Stomach (tissue), 9 donors: ENCODE data around the gene ZDHHC9. TPM values are rescaled to one million over a fixed set of nuclear protein-coding genes. Genes with fewer than 3 reads are reported as not detected.

Experiments used
- DNase-seq, 2 donors: peaks; one replicate each; pipeline versions ENCODE4 v3.0.0 to v3.0.0-alpha.2; 2013 to 2019
- H3K27ac ChIP-seq, 5 donors: fragments of 200-600 bp in 4 of 5; sonication (generic) in 4 of 5; one replicate each; pipeline ENCODE4 v1.5.1; 2013 to 2019; ENCODE audit warnings: mild to moderate bottlenecking in 1 of 5, moderate library complexity in 1 of 5
- H3K27me3 ChIP-seq, 3 donors: fragments of 200-600 bp; sonication (generic); one replicate each; pipeline ENCODE4 v1.5.1; 2017 to 2019; ENCODE audit warnings: mixed run types in 1 of 3
- H3K36me3 ChIP-seq, 4 donors: fragments of 200-600 bp; sonication (generic); 1 replicate in 3 of 4; 2 replicates in 1 of 4; pipeline ENCODE4 v1.5.1; 2016 to 2019
- H3K4me1 ChIP-seq, 4 donors: fragments of 200-600 bp; sonication (generic); one replicate each; pipeline ENCODE4 v1.5.1; 2016 to 2019
- H3K4me3 ChIP-seq, 4 donors: fragments of 200-600 bp; sonication (generic) in 3 of 4; one replicate each; pipeline ENCODE4 v1.5.1; 2016 to 2019; ENCODE audit warnings: mild to moderate bottlenecking in 1 of 4
- H3K9me3 ChIP-seq, 4 donors: fragments of 200-600 bp; sonication (generic); one replicate each; pipeline ENCODE4 v1.5.1; 2016 to 2019
- CTCF ChIP-seq, 7 experiments: fragments of 450-650 bp in 4 of 7; fragments of 200-600 bp in 3 of 7; sonication (generic) in 3 of 7; IDR thresholded peaks; one replicate each; pipeline ENCODE4 v1.5.1; 2016 to 2019; ENCODE audit warnings: antibody characterized with exemption in 7 of 7, control low read depth in 2 of 7, mild to moderate bottlenecking in 1 of 7
- EP300 ChIP-seq: sonication (generic); formaldehyde crosslinking; IDR thresholded peaks from one replicate; pipeline ENCODE4 v1.6.1; 2017; ENCODE audit warnings: antibody characterized with exemption
- POLR2A ChIP-seq, 4 donors: fragments of 450-650 bp; IDR thresholded peaks; one replicate each; pipeline ENCODE4 v1.6.1; 2016; ENCODE audit warnings: antibody characterized with exemption in 4 of 4, control low read depth in 2 of 4, mild to moderate bottlenecking in 1 of 4, moderate library complexity in 1 of 4
- POLR2AphosphoS5 ChIP-seq, 3 donors: sonication (generic); formaldehyde crosslinking; IDR thresholded peaks; one replicate each; pipeline ENCODE4 v1.6.1; 2016; ENCODE audit warnings: antibody characterized with exemption in 3 of 3
- WGBS, 5 donors: extraction: QIAGEN DNeasy Blood & Tissue Kit in 3 of 5; methylation state at CpG; one replicate each; pipeline versions ENCODE4 v1.1.5 to v1.1.7; 2013 to 2018; 5-methylcytosine and 5-hydroxymethylcytosine counted together
- intact Hi-C: fragments of 100-400 bp; cut with DNase I; formaldehyde crosslinking; loops from one replicate; pipeline ENCODE4 v1.15.1; 2023; ENCODE audit warnings: low total_unique reads
- polyA plus RNA-seq, 3 donors: library from polyadenylated mRNA; stranded (reverse); fragments of 200-250 nt; gene quantifications; one replicate each; pipeline ENCODE4 v1.2.3, GENCODE V29; 2013
- total RNA-seq, 5 donors: library from RNA; depleted of rRNA; stranded (reverse); fragments of >200 nt; gene quantifications; one replicate each; pipeline versions ENCODE4 v1.1.0 to v1.2.3, GENCODE V29; 2014 to 2016
- donor health status: healthy with polysubstance abuse.
- donor health status: Bipolar disorder and iron deficiency.
- donor health status: healthy.

ZDHHC9 gene
- total and polyA plus RNA-seq, 8 donors: 8.1 to 30.1 (median 17.4) TPM; not detected in 1

GRCh38 chrX:129836827-129837226 lies 6.9 kb downstream of the ZDHHC9 start:
- H3K27ac ChIP-seq: no peak overlapping the region
- no peaks in the 10 kb centered on the region for H3K27me3 ChIP-seq
- H3K4me3 ChIP-seq: no peak overlapping the region
- 67 to 82% (median 73%) methylated on average over 3 of the region's 3 CpGs for WGBS, 5 donors
- H3K36me3 ChIP-seq: peaks cover 0 to 14% (median 9%) of the 10 kb centered on the region in 4 donors
- intact Hi-C loops: no loop called here
- TF ChIP-seq EP300 (no peak), CTCF (IDR thresholded peaks at IDR 0.05) (no peak), POLR2A (IDR thresholded peaks at IDR 0.05) (no peak), POLR2AphosphoS5 (IDR thresholded peaks at IDR 0.05) (no peak)
- H3K9me3 ChIP-seq: no peaks in the 10 kb centered on the region
- no peak for DNase-seq
- peaks cover 0 to 22% (median 3%) of the 10 kb centered on the region in 4 donors for H3K4me1 ChIP-seq

GRCh38 chrX:129833153-129833990 lies 10.3 kb downstream of the ZDHHC9 start:
- H3K9me3 ChIP-seq: no peaks in the 10 kb centered on the region

GRCh38 chrX:129831091-129831885 lies 12.4 kb downstream of the ZDHHC9 start:
- peak in 1 of 2 donors; percentile 15 for DNase-seq
- intact Hi-C loops: no loop called here
- Histone ChIP-seq H3K9me3 (no peaks in the 10 kb centered on the region), H3K27ac (no peak overlapping the region), H3K27me3 (no peaks in the 10 kb centered on the region), H3K36me3 (peaks cover 0 to 22% (median 18%) of the 10 kb centered on the region in 4 donors), H3K4me3 (no peak overlapping the region), H3K4me1 (no peaks in the 10 kb centered on the region)
- WGBS, 5 donors: 66 to 79% (median 70%) methylated on average over 8 of the region's 8 CpGs
- TF ChIP-seq CTCF (IDR thresholded peaks at IDR 0.05) (no peak), EP300 (no peak), POLR2A (IDR thresholded peaks at IDR 0.05) (no peak), POLR2AphosphoS5 (IDR thresholded peaks at IDR 0.05) (no peak)

More at GRCh38 chrX:129833153-129833990, 10.3 kb downstream of the ZDHHC9 start:
- intact Hi-C loops: no loop called here
- Histone ChIP-seq H3K27ac (no peak overlapping the region), H3K4me3 (no peak overlapping the region), H3K36me3 (peaks cover 0 to 20% (median 16%) of the 10 kb centered on the region in 4 donors), H3K27me3 (no peaks in the 10 kb centered on the region), H3K4me1 (no peaks in the 10 kb centered on the region)
- TF ChIP-seq POLR2AphosphoS5 (IDR thresholded peaks at IDR 0.05) (no peak), POLR2A (IDR thresholded peaks at IDR 0.05) (no peak), EP300 (no peak), CTCF (IDR thresholded peaks at IDR 0.05) (no peak)
- 75 to 81% (median 79%) methylated on average over 5 of the region's 5 CpGs for WGBS, 5 donors
- no peak for DNase-seq

GRCh38 chrX:129830494-129830893 lies 13.2 kb downstream of the ZDHHC9 start:
- 58 to 71% (median 69%) methylated on average over 4 of the region's 4 CpGs for WGBS, 5 donors

More at GRCh38 chrX:129830494-129830893, 13.2 kb downstream of the ZDHHC9 start:
- TF ChIP-seq POLR2A (IDR thresholded peaks at IDR 0.05) (no peak), EP300 (no peak), CTCF (IDR thresholded peaks at IDR 0.05) (no peak)
- no peak overlapping the region for H3K27ac ChIP-seq
- no peak overlapping the region for H3K4me3 ChIP-seq
- H3K4me1 ChIP-seq: no peaks in the 10 kb centered on the region
- H3K27me3 ChIP-seq: no peaks in the 10 kb centered on the region
- intact Hi-C loops: no loop called here
- H3K36me3 ChIP-seq: peaks cover 0 to 22% (median 18%) of the 10 kb centered on the region in 4 donors
- no peak for DNase-seq
- H3K9me3 ChIP-seq: no peaks in the 10 kb centered on the region
